HG03103 (cell line): ENCODE measurements around the gene COBL.

Source experiments
- ATAC-seq: cut with Tn5 transposase; IDR thresholded peaks from one replicate; pipeline ENCODE4 v1.9.1; 2021; ENCODE audit warnings: low read depth; ENCODE audit not compliant: unreplicated experiment

COBL gene

GRCh38 chr7:51259766-51260165 lies 56.8 kb downstream of the COBL start:
- no peak for ATAC-seq

- ATAC-seq = no peak
Measured at GRCh38 chr7:51256916-51257315, 59.7 kb downstream of the COBL start.

GRCh38 chr7:51256209-51256781 lies 60.3 kb downstream of the COBL start:
- ATAC-seq = no peak

- ATAC-seq = no peak
Measured at GRCh38 chr7:51255536-51256208, 60.9 kb downstream of the COBL start.

- ATAC-seq = no peak
Measured at GRCh38 chr7:51255036-51255435, 61.6 kb downstream of the COBL start.

GRCh38 chr7:51253157-51253556 lies 63.5 kb downstream of the COBL start:
- ATAC-seq = no peak

GRCh38 chr7:51251290-51251689 lies 65.3 kb downstream of the COBL start:
- ATAC-seq = no peak

- ATAC-seq = no peak
Measured at GRCh38 chr7:51250512-51250911, 66.1 kb downstream of the COBL start.

- ATAC-seq = no peak
Measured at GRCh38 chr7:51249991-51250390, 66.6 kb downstream of the COBL start.

- no peak for ATAC-seq
Measured at GRCh38 chr7:51249187-51249945, 67.2 kb downstream of the COBL start.

GRCh38 chr7:51246258-51247245 lies 70.1 kb downstream of the COBL start:
- ATAC-seq = no peak

- ATAC-seq = no peak
Measured at GRCh38 chr7:51244885-51245284, 71.7 kb downstream of the COBL start.

GRCh38 chr7:51244053-51244452 lies 72.6 kb downstream of the COBL start:
- ATAC-seq = no peak

- ATAC-seq = no peak
Measured at GRCh38 chr7:51243631-51244030, 73.0 kb downstream of the COBL start.

- ATAC-seq = no peak
Measured at GRCh38 chr7:51242881-51243518, 73.6 kb downstream of the COBL start.

GRCh38 chr7:51242007-51242691 lies 74.5 kb downstream of the COBL start:
- no peak for ATAC-seq

GRCh38 chr7:51240868-51241267 lies 75.7 kb downstream of the COBL start:
- no peak for ATAC-seq

- no peak for ATAC-seq
Measured at GRCh38 chr7:51239691-51240090, 76.9 kb downstream of the COBL start.

- no peak for ATAC-seq
Measured at GRCh38 chr7:51238981-51239495, 77.6 kb downstream of the COBL start.
